ENCODE results near the gene ABLIM3. TPM values are rescaled to one million over a fixed set of nuclear protein-coding genes. Genes with fewer than 3 reads are reported as not detected.

The ABLIM3 gene
- total RNA-seq, 2 experiments from 2014 or later = not detected

DNA sequence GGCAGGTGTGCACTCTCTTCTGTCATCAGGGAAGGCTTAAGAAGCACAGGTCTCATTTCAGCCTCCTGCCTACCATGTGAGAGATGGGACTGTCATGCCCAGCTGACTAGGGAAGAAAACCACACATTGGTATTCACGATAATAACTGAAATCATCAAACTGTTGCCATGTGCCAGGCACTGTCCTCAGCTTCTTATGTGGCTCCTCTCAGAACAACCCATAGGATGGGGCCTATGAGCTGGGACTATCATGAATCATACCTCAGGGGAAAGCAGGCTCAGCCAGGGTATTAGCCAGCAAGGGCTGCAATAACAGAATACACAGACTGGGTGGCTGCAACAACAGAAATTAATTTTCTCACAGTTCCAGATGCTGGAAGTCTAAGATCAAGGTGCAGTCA, 133.6 kb downstream of the ABLIM3 start:
- DNase-seq = no peak
- ChIA-PET CTCF (interaction anchor here (1.2 kb wide), 2 partner anchors 133 kb away, joined by 3 read pairs; partner anchors contain the start of gene ABLIM3), POLR2A (no interaction called here)
- H3K9me3 Mint-ChIP-seq = no peaks in the 10 kb centered on the region
- no peak overlapping the region for H3K27ac Mint-ChIP-seq
- intact Hi-C loops (cut with micrococcal nuclease) = no loop called here
- no peak overlapping the region for H3K4me3 Mint-ChIP-seq
- TF ChIP-seq, protein P1, sequence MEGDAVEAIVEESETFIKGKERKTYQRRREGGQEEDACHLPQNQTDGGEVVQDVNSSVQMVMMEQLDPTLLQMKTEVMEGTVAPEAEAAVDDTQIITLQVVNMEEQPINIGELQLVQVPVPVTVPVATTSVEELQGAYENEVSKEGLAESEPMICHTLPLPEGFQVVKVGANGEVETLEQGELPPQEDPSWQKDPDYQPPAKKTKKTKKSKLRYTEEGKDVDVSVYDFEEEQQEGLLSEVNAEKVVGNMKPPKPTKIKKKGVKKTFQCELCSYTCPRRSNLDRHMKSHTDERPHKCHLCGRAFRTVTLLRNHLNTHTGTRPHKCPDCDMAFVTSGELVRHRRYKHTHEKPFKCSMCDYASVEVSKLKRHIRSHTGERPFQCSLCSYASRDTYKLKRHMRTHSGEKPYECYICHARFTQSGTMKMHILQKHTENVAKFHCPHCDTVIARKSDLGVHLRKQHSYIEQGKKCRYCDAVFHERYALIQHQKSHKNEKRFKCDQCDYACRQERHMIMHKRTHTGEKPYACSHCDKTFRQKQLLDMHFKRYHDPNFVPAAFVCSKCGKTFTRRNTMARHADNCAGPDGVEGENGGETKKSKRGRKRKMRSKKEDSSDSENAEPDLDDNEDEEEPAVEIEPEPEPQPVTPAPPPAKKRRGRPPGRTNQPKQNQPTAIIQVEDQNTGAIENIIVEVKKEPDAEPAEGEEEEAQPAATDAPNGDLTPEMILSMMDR (IDR thresholded peaks at IDR 0.05) = no peak
- H3K27me3 Mint-ChIP-seq = peaks cover 23% of the 10 kb centered on the region
- H3K4me1 Mint-ChIP-seq (ENCODE audit: low read depth) = peaks cover 6% of the 10 kb centered on the region
- no peak for ATAC-seq
- H3K36me3 Mint-ChIP-seq (ENCODE audit: low read depth) = no peaks in the 10 kb centered on the region

DNA sequence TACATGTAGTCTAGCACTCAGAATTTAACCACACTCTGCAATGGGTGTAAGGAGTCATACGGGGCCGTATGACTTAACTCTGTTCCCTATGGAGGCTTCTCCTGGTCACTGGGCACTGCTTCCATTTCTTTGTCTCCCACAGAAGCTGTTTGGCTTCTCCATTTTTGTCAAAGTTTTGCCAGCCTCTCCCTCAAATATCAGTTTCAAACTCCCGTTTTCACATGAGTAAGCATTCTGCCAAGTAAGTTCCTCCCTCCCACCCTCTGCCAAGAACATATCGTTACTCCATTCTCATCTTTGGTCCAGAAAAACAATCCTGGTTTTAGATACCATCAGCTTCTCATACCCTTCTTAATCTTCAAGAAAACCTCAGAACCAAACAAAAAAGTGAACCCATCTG, 136.5 kb downstream of the ABLIM3 start:
- TF ChIP-seq, protein P1 (IDR thresholded peaks at IDR 0.05) = no peak
- CTCF ChIA-PET = interaction anchor here (1.0 kb wide), 1 partner anchor 9 kb away, joined by 4 read pairs; no protein-coding TSS in a partner anchor
- ATAC-seq (no peak), DNase-seq (no peak)
- intact Hi-C loops (cut with micrococcal nuclease) = no loop called here
- Mint-ChIP-seq H3K27me3 (peaks cover 6% of the 10 kb centered on the region), H3K36me3 (ENCODE audit: low read depth) (no peaks in the 10 kb centered on the region), H3K4me3 (no peak overlapping the region), H3K27ac (no peak overlapping the region), H3K4me1 (ENCODE audit: low read depth) (no peaks in the 10 kb centered on the region), H3K9me3 (no peaks in the 10 kb centered on the region)
- POLR2A ChIA-PET = interaction anchor here (0.8 kb wide), 1 partner anchor 22 kb away, joined by 3 read pairs; no protein-coding TSS in a partner anchor

DNA sequence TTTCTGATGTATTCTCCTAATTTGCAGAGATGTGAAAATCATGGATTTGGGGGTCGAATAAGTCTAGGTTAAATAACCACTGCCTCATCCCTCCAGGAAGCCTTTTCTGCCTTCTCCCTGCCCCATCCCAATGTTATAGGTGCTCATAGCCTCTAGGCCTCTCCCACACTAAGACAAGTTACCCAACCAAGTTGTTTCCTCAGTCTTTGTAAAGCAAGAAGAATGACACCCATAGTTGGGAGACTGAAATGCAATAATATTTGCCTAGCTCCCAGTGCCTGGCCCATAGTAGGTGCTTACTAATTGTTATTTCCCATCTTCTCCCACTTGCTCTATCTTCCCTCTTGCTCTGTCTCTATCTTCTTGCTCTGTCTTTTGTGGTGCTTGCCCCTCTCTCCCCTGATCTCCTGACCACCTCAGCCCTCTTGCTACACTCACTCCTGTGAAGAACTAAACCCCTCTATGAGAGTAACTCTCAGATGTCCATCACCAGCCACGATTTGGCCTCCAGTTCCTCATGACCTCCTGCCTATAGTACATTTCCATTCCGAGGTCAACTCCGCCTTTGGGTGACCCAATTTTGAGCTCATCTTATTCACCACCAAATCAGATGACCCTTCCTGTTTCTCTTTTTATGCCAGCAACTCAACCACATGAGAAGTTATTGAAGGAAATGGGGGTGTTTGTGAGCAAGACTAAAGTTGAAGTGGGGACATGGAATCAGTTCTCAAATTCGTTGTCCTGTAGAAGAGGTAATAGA, 137.3 kb downstream of the ABLIM3 start:
- Mint-ChIP-seq H3K4me3 (no peak overlapping the region), H3K27ac (no peak overlapping the region), H3K9me3 (no peaks in the 10 kb centered on the region), H3K27me3 (peaks cover 3% of the 10 kb centered on the region), H3K36me3 (ENCODE audit: low read depth) (no peaks in the 10 kb centered on the region), H3K4me1 (ENCODE audit: low read depth) (no peaks in the 10 kb centered on the region)
- intact Hi-C loops (cut with micrococcal nuclease) = no loop called here
- TF ChIP-seq, protein P1 (IDR thresholded peaks at IDR 0.05) = no peak
- ATAC-seq (no peak), DNase-seq (no peak)
- ChIA-PET CTCF (interaction anchor here (1.0 to 1.9 kb wide), 4 partner anchors 9 to 90 kb away, joined by 4 to 14 read pairs (median 4); no protein-coding TSS in a partner anchor), POLR2A (no interaction called here)

DNA sequence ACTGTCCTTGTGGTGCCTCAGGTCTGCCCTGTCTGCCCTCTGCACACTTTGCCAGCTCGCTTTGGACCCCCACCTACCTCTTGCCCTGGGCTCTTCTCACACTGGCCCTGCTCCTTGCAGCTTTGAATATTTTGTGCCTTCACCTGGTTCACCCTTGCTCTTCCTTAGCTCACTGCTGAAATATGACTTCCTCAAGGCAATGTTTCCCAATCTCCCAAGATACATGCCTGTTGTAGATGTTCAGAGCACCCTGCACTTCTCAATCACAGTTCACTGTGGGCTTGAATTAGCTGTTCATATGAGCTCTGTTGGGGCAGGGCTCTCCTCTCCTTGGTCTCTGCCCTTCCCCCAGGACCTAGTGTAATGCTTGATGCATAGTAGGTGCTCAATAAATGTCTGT, 138.4 kb downstream of the ABLIM3 start:
- intact Hi-C loops (cut with micrococcal nuclease) = no loop called here
- POLR2A ChIA-PET = interaction anchor here (0.7 kb wide), 1 partner anchor 706 kb away, joined by 4 read pairs; no protein-coding TSS in a partner anchor
- no peaks in the 10 kb centered on the region for H3K27me3 Mint-ChIP-seq
- no peaks in the 10 kb centered on the region for H3K9me3 Mint-ChIP-seq
- H3K4me1 Mint-ChIP-seq (ENCODE audit: low read depth) = no peaks in the 10 kb centered on the region
- CTCF ChIA-PET = interaction anchor here (0.8 to 1.9 kb wide), 5 partner anchors 10 to 91 kb away, joined by 3 to 14 read pairs (median 4); no protein-coding TSS in a partner anchor
- H3K27ac Mint-ChIP-seq = no peak overlapping the region
- TF ChIP-seq, protein P1 (IDR thresholded peaks at IDR 0.05) = no peak
- ATAC-seq = no peak
- no peak overlapping the region for H3K4me3 Mint-ChIP-seq
- no peaks in the 10 kb centered on the region for H3K36me3 Mint-ChIP-seq (ENCODE audit: low read depth)
- no peak for DNase-seq

DNA sequence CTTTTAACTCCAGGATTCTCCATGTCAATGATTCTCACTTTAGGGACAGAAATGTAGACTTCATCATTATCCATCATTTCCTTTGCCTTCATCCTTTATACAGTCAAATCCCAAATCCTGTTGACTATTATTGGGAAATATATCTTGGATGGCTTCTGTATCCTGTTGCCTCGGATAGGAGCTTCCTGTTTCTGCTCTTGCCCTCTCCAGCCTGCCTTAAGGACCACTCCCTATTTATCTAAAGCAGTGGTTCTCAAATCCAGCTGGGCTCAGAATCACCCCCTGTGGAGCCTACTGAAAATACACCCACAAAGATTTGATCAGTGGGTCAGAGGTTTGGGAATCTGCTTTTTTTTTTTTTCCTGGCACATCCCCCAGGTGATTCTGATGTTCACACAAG, 138.8 kb downstream of the ABLIM3 start:
- ChIA-PET POLR2A (interaction anchor here (0.7 kb wide), 1 partner anchor 706 kb away, joined by 4 read pairs; no protein-coding TSS in a partner anchor), CTCF (interaction anchor here (1.5 to 1.9 kb wide), 3 partner anchors 11 to 89 kb away, joined by 4 to 14 read pairs (median 4); no protein-coding TSS in a partner anchor)
- ATAC-seq = no peak
- Mint-ChIP-seq H3K9me3 (no peaks in the 10 kb centered on the region), H3K36me3 (ENCODE audit: low read depth) (no peaks in the 10 kb centered on the region), H3K4me1 (ENCODE audit: low read depth) (no peaks in the 10 kb centered on the region), H3K27me3 (no peaks in the 10 kb centered on the region), H3K4me3 (no peak overlapping the region), H3K27ac (no peak overlapping the region)
- intact Hi-C loops (cut with micrococcal nuclease) = no loop called here
- TF ChIP-seq, protein P1 (IDR thresholded peaks at IDR 0.05) = no peak
- no peak for DNase-seq
